C4-2B (cell line): ENCODE measurements around the gene TCEA2.

ENCODE experiments used
- H3K27ac ChIP-seq: fragments of 450-650 bp; 2 replicates; pipeline ENCODE4 v1.5.1; 2017
- ZFX ChIP-seq: fragments of 450-650 bp; IDR thresholded peaks from 2 replicates; pipeline ENCODE4 v1.6.1; 2017
- TF ChIP-seq, protein P1 (sequence below): fragments of 450-650 bp; conservative IDR thresholded peaks from 2 replicates; pipeline ENCODE4 v1.5.1; 2017; ENCODE audit warnings: mild to moderate bottlenecking

Gene TCEA2

DNA sequence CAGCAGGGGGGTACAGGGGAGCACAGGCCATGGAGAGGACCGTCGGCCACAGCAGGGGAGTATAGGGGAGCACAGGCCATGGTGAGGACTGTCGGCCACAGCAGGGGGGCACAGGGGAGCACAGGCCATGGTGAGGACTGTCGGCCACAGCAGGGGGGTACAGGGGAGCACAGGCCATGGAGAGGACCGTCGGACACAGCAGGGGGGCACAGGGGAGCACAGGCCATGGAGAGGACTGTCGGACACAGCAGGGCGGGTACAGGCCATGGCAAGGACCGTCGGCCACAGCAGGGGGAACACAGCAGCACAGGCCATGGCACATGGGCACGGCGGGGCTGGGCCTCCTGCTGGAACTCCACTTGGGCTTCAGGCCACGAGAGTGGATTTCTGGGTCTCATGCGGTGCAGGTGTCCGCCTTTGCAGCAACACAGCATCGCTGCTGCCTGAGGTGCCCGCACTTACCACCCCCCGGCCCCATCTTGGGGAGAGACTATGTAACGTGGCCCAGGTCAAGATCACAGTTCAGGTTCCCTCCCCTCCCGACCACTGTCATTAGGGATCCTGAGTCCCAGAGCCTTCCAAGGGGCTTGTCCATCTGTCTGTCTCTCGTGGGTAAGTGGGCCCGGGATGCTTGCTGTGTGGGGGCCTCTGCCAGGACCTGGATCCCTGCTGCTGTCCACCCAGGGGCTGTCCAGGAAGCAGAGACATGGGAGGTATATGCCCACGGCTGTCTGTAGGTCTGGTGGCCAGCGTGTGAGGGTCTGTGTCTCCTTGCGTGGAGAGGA lies 41.9 kb downstream of the TCEA2 start:
- TF ChIP-seq ZFX = no peak
- H3K27ac ChIP-seq = no peak overlapping the region

DNA sequence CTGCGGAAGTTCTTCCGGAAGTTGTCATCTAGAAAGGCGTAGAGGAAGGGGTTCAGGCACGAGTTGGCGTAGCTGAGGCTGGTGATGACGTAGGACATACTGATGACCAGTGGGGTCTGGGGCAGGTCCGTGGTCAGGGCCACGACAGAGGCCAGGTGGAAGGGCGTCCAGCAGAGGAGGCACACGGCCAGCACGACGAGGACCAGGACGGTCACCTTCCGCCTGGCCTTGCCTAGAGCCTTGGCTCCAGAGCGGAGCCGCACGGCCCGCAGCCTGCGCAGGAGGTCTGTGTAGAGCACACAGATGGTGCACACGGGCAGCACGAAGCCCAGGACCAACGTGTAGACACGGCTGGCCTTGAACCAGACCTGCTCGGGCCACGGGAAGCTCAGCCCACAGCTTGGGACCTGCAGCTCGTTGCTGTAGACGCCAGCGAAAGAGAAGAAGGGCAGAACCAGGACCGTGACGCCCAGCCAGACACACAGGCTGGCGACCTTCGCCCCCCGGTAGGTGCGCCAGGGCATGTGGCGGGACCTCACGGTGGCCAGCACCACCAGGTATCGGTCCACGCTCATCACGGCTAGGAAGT lies 42.9 kb downstream of the TCEA2 start:
- no peak overlapping the region for H3K27ac ChIP-seq
- TF ChIP-seq ZFX = no peak
- TF ChIP-seq, protein P1, sequence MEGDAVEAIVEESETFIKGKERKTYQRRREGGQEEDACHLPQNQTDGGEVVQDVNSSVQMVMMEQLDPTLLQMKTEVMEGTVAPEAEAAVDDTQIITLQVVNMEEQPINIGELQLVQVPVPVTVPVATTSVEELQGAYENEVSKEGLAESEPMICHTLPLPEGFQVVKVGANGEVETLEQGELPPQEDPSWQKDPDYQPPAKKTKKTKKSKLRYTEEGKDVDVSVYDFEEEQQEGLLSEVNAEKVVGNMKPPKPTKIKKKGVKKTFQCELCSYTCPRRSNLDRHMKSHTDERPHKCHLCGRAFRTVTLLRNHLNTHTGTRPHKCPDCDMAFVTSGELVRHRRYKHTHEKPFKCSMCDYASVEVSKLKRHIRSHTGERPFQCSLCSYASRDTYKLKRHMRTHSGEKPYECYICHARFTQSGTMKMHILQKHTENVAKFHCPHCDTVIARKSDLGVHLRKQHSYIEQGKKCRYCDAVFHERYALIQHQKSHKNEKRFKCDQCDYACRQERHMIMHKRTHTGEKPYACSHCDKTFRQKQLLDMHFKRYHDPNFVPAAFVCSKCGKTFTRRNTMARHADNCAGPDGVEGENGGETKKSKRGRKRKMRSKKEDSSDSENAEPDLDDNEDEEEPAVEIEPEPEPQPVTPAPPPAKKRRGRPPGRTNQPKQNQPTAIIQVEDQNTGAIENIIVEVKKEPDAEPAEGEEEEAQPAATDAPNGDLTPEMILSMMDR = no peak

DNA sequence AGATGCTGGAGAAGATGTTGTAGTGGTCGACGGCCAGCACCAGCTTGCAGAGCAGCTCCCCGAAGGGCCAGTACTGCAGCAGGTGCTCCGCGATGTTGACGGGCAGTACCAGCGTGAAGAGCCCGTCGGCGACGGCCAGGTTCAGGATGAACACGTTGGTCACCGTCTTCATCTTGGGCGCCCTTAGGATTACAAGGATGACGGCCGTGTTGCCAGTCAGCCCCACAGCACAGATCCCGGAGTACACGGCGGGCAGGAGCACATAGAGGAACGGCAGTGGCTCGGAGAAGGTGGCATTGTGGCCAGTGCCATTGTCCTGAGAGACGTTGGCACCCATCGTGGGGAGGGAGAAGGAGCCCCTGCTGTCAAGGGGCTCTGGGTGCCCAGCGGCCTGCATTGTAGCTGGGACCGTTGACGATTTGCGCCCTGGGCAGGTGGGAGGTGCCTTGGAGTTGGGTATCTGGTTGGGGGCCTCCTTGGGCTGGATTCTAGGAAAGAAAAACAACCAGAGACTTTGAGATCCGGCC lies 43.5 kb downstream of the TCEA2 start:
- H3K27ac ChIP-seq = no peak overlapping the region
- TF ChIP-seq ZFX = no peak
- TF ChIP-seq, protein P1 = no peak

DNA sequence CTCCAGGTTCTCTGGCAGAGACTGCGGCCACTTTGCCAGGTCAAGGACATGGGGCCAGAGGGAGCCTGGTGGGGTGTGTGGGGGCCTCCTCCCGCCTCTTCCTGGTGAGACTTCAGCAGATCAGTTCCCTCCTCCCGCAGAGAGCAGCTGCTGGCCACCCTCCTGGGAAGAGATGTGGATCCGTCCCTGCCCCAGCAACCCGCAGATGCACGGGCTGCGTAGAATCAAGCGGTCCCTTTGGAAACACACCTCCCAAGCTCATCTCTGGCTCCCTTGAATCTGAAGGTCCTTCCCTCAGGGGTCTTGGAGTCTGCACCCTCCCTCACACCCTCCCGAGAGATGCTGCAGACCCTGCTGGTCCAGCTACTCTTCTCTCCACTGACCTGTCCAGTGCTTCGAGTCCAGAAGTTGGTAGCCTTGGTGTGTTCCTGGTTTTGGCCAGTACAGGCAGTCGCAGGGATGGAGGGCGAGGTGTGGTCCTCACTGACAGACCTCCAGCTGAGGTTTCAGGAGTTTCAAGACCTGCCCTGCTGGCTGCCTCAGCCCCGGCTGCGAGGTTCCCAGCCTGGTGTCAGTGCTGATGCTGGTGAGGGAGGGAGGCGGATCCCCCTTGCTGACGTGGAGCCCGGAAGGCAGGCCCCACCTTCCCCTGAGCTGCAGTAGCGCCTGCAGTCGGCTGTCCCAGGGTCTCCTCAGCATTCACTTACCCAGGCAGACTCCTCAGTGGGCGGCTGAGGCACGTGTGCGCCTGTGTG lies 44.2 kb downstream of the TCEA2 start, which contains the start of gene NPBWR2:
Gene NPBWR2, minus strand, starts transcription at position 585 of the 755 bp plus-strand sequence. CDS start 734 bp downstream, outside the sequence.
- no peak within 1 kb of the TSS for H3K27ac ChIP-seq
- TF ChIP-seq, protein P1 = no peak
- TF ChIP-seq ZFX = no peak

DNA sequence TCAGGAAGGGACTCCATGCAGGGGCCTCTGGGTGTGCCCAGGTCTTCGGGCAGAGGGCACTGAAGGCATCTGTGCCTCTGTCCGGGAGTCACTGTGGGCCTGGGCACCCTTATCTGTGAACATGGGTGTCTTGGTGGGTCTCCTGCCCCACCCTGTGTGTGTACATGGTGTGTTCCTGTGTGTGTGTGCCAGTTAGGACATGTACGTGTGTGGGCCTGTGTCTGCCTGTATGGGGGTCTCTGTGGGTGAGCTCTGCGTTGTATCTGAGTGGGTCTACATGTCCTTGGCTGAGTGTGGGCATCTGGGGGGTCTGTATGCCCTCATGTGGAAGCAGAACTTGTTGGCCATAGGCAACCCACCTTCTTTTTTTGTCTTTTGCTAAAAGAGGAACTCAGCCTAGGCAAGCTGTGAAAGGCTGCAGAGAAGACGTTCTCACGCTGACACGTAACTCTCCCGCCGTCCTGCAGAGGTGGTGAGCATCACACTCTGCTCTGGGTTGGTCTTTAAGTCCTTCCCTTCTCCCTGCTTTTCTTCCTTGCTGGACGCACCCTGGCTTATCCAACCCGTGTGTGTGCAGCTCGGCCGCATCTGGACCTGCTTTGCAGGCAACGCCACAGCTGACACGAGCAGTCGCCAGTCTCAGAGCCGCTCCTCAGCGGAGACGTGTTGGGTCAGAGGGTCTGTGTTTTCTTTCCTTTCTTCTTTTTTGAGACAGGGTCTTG lies 44.9 kb downstream of the TCEA2 start:
- no peak overlapping the region for H3K27ac ChIP-seq
- TF ChIP-seq, protein P1 = no peak
- no peak for TF ChIP-seq ZFX

DNA sequence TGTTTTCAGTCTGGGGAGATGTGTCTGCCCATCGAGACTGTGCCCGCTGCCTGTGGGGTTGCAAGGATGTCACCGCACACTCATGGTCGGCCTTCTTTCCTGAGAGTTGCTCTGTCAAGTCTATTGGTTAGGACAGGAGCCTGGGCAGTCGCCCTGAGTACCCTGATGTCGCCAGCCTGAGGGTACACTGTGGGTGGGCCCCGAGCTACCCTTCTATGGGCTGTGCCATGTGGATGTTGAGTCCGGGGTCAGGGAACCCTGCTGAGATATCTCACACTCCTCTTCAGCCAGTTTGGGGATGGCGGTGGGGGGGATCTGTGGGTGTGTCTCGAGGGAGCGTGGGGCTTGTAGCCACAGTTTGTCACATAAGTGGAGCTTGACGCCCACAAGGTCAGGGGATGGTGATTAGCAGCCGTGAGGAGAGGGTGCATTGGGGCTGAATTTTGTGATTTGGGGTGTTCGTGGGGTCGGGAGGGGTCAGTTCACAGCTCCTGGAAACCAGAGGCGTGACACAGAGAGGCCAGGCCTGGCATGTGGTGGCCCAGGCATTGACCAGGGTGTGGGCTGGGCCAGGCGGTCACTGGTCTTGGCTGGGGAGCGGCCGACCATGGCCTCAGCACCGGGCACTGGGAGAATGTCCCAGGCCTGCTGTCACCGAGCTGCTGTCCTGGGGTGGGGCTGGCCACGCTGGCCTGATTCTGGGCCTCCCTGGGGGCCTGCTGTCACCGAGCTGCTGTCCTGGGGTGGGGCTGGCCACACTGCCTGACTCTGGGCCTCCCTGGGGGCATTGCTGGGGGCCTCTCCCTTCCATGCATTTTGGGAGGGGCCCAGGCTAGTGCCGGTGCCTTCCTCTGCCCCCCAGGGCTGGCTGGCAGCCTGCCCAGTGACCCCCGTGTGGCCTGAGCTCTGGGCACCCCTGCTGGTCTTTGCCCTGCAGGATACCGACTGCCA lies 46.0 kb downstream of the TCEA2 start:
- no peak overlapping the region for H3K27ac ChIP-seq
- TF ChIP-seq, protein P1 = no peak
- TF ChIP-seq ZFX = no peak
